HG02852 (cell line): ENCODE data around the gene ABI3.
"Not testable (repeated sequence)": the region's sequence is repeated elsewhere in the genome, so short reads cannot be mapped to it uniquely, and the experiment has no call there.

Source experiments
- ATAC-seq: cut with Tn5 transposase; IDR thresholded peaks from one replicate; pipeline ENCODE4 v1.9.1; 2021; ENCODE audit warnings: mild to moderate bottlenecking, moderate library complexity; ENCODE audit not compliant: unreplicated experiment

The ABI3 gene

GRCh38 chr17:49210158-49211029 lies at the start of gene ABI3, which contains the start of gene GNGT2:
Gene ABI3 (plus strand): TSS chr17:49210707. CDS start chr17:49210725, 18 bp downstream.
Gene GNGT2 (minus strand): TSS chr17:49210574. CDS start chr17:49207422, 3,152 bp downstream.
- ATAC-seq: peak; percentile 83

- ATAC-seq: no peak
Observed at GRCh38 chr17:49162866-49163265, 47.6 kb upstream of the ABI3 start.

- no peak for ATAC-seq
Observed at GRCh38 chr17:49165143-49165542, 45.4 kb upstream of the ABI3 start.

- no peak for ATAC-seq
Observed at GRCh38 chr17:49168706-49169105, 41.8 kb upstream of the ABI3 start.

- no peak for ATAC-seq
Observed at GRCh38 chr17:49170216-49170615, 40.3 kb upstream of the ABI3 start.

- ATAC-seq: not testable (repeated sequence)
Observed at GRCh38 chr17:49170711-49171110, 39.8 kb upstream of the ABI3 start.

- ATAC-seq: not testable (repeated sequence)
Observed at GRCh38 chr17:49175978-49176377, 34.5 kb upstream of the ABI3 start.

GRCh38 chr17:49180303-49180702 lies 30.2 kb upstream of the ABI3 start:
- ATAC-seq: no peak

- no peak for ATAC-seq
Observed at GRCh38 chr17:49180998-49181635, 29.4 kb upstream of the ABI3 start.

GRCh38 chr17:49183341-49183740 lies 27.2 kb upstream of the ABI3 start:
- ATAC-seq: no peak

- ATAC-seq: no peak
Observed at GRCh38 chr17:49183801-49184200, 26.7 kb upstream of the ABI3 start.

GRCh38 chr17:49184522-49184921 lies 26.0 kb upstream of the ABI3 start:
- ATAC-seq: not testable (repeated sequence)

GRCh38 chr17:49185381-49185780 lies 25.1 kb upstream of the ABI3 start:
- not testable (repeated sequence) for ATAC-seq

GRCh38 chr17:49187301-49187700 lies 23.2 kb upstream of the ABI3 start:
- ATAC-seq: no peak

GRCh38 chr17:49190932-49191331 lies 19.6 kb upstream of the ABI3 start:
- no peak for ATAC-seq

GRCh38 chr17:49191409-49191916 lies 19.0 kb upstream of the ABI3 start:
- ATAC-seq: peak; percentile 0

- ATAC-seq: peak; percentile 57
Observed at GRCh38 chr17:49191917-49192741, 18.4 kb upstream of the ABI3 start.

GRCh38 chr17:49193513-49194296 lies 16.8 kb upstream of the ABI3 start:
- no peak for ATAC-seq

- ATAC-seq: no peak
Observed at GRCh38 chr17:49194297-49194607, 16.3 kb upstream of the ABI3 start.

- ATAC-seq: no peak
Observed at GRCh38 chr17:49195751-49196150, 14.8 kb upstream of the ABI3 start.
